ENCODE data around the gene MSI2. TPM values are rescaled to one million over a fixed set of nuclear protein-coding genes. Genes with fewer than 3 reads are reported as not detected.

Gene MSI2
- total RNA-seq, 2 experiments from 2014 or later = 131 to 164 TPM

DNA sequence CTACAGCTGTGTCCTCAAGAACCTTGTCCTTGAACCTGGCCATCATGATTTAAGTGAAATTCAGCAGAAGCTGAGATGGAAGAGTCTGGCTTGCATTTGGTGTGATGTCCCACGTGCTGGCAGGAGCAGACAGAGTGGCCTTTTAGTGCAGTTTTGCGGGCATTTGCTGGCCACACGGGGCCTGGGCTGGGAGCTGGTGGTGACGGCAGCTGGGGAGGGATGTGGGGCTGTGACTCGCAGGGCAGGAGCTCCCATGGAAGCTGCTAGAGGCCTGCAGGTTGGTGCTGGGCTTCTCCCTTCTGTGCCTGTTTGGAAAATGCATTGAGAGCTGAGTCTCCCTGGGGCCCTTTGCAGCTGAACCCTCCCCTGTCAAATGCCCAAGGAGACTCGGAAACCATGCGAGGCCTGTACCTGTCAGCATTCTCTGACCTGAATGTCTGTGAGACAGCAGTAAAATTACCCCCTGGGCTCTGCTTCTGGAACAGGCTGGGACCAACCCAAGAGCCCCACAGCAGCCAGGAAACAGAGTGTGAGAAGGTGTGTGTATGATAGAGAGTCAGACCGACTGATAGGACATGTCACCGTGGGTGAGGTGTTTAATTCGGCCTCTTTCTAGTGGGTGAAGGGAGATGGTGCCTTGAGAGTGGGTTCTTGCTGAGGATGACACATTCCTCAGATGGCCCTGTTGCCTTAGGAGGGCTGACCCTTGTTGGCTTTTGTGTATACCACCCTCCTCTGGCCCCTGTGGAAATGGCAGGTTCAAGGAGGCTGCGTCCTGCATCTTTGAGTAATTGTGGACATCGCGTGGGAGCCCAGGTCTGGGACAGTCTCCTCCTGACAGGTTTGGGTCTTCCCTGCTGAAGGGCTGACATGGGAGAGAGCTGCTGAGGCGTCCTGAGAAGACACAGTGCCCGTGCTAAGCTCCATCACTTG lies 145.5 kb downstream of the MSI2 start:
- ChIA-PET POLR2A (interaction anchor here (0.5 kb wide), 1 partner anchor 144 kb away, joined by 5 read pairs; no protein-coding TSS in a partner anchor), CTCF (ENCODE audit: unreplicated experiment) (interaction anchor here (0.8 kb wide), 1 partner anchor 159 kb away, joined by 3 read pairs; no protein-coding TSS in a partner anchor)
- Histone ChIP-seq H3K9me2 (ENCODE audit: insufficient read depth, low read length) (no peaks in the 10 kb centered on the region), H3K36me3 (ENCODE audit: insufficient read depth, low read length) (peaks cover 30% of the 10 kb centered on the region), H3K79me2 (ENCODE audit: insufficient read depth, low read depth, low read length) (no peaks in the 10 kb centered on the region; the same call in 1 of the 2 replicates), H3K4me3 (ENCODE audit: low read depth, low read length, poor library complexity, severe bottlenecking) (no peak overlapping the region), H3K4me2 (ENCODE audit: low read length) (no peak overlapping the region), H3K4me1 (ENCODE audit: insufficient read depth, low read length, poor library complexity, severe bottlenecking) (peaks cover 53% of the 10 kb centered on the region), H4K20me1 (ENCODE audit: insufficient read depth, low read length) (no peaks in the 10 kb centered on the region), H3K27ac (ENCODE audit: low read depth, low read length, poor library complexity, severe bottlenecking) (no peak overlapping the region), H2AFZ (ENCODE audit: low read length) (no peak overlapping the region), H3K9me3 (ENCODE audit: low read length) (no peaks in the 10 kb centered on the region)
- TF ChIP-seq EZH2phosphoT487 (IDR thresholded peaks at IDR 0.05; ENCODE audit: borderline replicate concordance, low read depth, low read length) = no peak
- TF ChIP-seq, protein P1, sequence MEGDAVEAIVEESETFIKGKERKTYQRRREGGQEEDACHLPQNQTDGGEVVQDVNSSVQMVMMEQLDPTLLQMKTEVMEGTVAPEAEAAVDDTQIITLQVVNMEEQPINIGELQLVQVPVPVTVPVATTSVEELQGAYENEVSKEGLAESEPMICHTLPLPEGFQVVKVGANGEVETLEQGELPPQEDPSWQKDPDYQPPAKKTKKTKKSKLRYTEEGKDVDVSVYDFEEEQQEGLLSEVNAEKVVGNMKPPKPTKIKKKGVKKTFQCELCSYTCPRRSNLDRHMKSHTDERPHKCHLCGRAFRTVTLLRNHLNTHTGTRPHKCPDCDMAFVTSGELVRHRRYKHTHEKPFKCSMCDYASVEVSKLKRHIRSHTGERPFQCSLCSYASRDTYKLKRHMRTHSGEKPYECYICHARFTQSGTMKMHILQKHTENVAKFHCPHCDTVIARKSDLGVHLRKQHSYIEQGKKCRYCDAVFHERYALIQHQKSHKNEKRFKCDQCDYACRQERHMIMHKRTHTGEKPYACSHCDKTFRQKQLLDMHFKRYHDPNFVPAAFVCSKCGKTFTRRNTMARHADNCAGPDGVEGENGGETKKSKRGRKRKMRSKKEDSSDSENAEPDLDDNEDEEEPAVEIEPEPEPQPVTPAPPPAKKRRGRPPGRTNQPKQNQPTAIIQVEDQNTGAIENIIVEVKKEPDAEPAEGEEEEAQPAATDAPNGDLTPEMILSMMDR (conservative IDR thresholded peaks at IDR 0.05; ENCODE audit: low read length) = peak; percentile 71
- DNase-seq (ENCODE audit: low spot score) = peak; percentile 51
- intact Hi-C loops (cut with micrococcal nuclease; ENCODE audit: unreplicated experiment) = loop anchor here (5.0 kb wide), 4 partner anchors 45 to 270 kb away; partner anchors contain the start of gene MSI2
- BruUV-seq (replicated peaks) = no TSS peak

DNA sequence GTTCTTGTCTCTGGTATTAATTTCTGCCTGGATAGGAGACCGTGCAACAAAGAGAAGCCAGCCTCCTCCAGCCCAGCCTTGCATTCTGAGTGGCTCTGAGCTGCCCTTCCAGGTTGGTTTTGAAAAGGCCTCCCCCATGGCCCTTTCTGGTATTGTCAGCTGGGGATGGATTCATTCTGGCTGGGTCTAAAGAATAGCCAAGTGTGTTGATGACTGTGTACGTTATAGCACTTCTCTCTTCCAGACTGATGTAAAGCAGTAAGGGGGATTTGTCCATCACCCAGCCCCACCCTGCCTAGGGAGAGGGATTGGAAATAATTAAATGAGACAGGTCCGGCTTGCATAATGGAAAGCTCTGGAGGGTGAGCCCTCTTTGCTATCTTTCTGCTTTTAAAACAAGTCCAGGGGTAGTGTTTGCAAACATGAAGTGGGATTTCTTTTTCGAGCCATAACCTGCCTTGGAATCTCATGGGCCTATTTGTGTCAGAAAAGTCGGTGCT lies 146.4 kb downstream of the MSI2 start:
- POLR2A ChIA-PET = interaction anchor here (0.6 kb wide), 1 partner anchor 1307 kb away, joined by 3 read pairs; no protein-coding TSS in a partner anchor
- H4K20me1 ChIP-seq (ENCODE audit: insufficient read depth, low read length) = no peaks in the 10 kb centered on the region
- BruUV-seq (replicated peaks) = no TSS peak
- no peak for TF ChIP-seq EZH2phosphoT487 (IDR thresholded peaks at IDR 0.05; ENCODE audit: borderline replicate concordance, low read depth, low read length)
- TF ChIP-seq, protein P1 (conservative IDR thresholded peaks at IDR 0.05; ENCODE audit: low read length) = no peak
- no peak overlapping the region for H3K4me2 ChIP-seq (ENCODE audit: low read length)
- no peak for DNase-seq (ENCODE audit: low spot score)
- peaks cover 61% of the 10 kb centered on the region for H3K4me1 ChIP-seq (ENCODE audit: insufficient read depth, low read length, poor library complexity, severe bottlenecking)
- H3K79me2 ChIP-seq (ENCODE audit: insufficient read depth, low read depth, low read length) = no peaks in the 10 kb centered on the region; the same call in 1 of the 2 replicates
- H3K27ac ChIP-seq (ENCODE audit: low read depth, low read length, poor library complexity, severe bottlenecking) = no peak overlapping the region
- H3K4me3 ChIP-seq (ENCODE audit: low read depth, low read length, poor library complexity, severe bottlenecking) = no peak overlapping the region
- intact Hi-C loops (cut with micrococcal nuclease; ENCODE audit: unreplicated experiment) = loop anchor here (5.0 kb wide), 4 partner anchors 45 to 270 kb away; partner anchors contain the start of gene MSI2
- CTCF ChIA-PET (ENCODE audit: unreplicated experiment) = interaction anchor here (0.8 kb wide), 1 partner anchor 160 kb away, joined by 3 read pairs; no protein-coding TSS in a partner anchor
- H3K36me3 ChIP-seq (ENCODE audit: insufficient read depth, low read length) = peaks cover 30% of the 10 kb centered on the region
- H3K9me3 ChIP-seq (ENCODE audit: low read length) = no peaks in the 10 kb centered on the region
- no peaks in the 10 kb centered on the region for H3K9me2 ChIP-seq (ENCODE audit: insufficient read depth, low read length)
- H2AFZ ChIP-seq (ENCODE audit: low read length) = no peak overlapping the region
